ENCODE data around the gene RPH3AL.
A peak's percentile ranks its signal among the peaks of the same experiment; 100 is the strongest.

RPH3AL gene

GRCh38 chr17:259341-259976, 93.1 kb downstream of the RPH3AL start:
- no peak overlapping the region for H3K27ac ChIP-seq (ENCODE audit: poor library complexity, severe bottlenecking)
- no peaks in the 10 kb centered on the region for H3K36me3 ChIP-seq (ENCODE audit: low read depth)
- DNase-seq (ENCODE audit: low spot score) (peak; percentile 31), ATAC-seq (ENCODE audit: low read depth) (no peak)
- H3K9me3 ChIP-seq (ENCODE audit: severe bottlenecking) = no peaks in the 10 kb centered on the region
- no peak overlapping the region for H3K4me3 ChIP-seq (ENCODE audit: severe bottlenecking)
- H3K27me3 ChIP-seq (ENCODE audit: insufficient read depth, poor library complexity, severe bottlenecking) = no peaks in the 10 kb centered on the region
- no peaks in the 10 kb centered on the region for H3K4me1 ChIP-seq (ENCODE audit: insufficient read depth, poor library complexity, severe bottlenecking)
- TF ChIP-seq CTCF (IDR thresholded peaks at IDR 0.05; ENCODE audit: poor library complexity, severe bottlenecking) = no peak

- no peaks in the 10 kb centered on the region for H3K36me3 ChIP-seq (ENCODE audit: low read depth)
- H3K9me3 ChIP-seq (ENCODE audit: severe bottlenecking) = no peaks in the 10 kb centered on the region
- DNase-seq (ENCODE audit: low spot score) = peak; percentile 32
- no peak for ATAC-seq (ENCODE audit: low read depth)
- H3K27me3 ChIP-seq (ENCODE audit: insufficient read depth, poor library complexity, severe bottlenecking) = no peaks in the 10 kb centered on the region
- H3K27ac ChIP-seq (ENCODE audit: poor library complexity, severe bottlenecking) = no peak overlapping the region
- H3K4me3 ChIP-seq (ENCODE audit: severe bottlenecking) = no peak overlapping the region
- no peaks in the 10 kb centered on the region for H3K4me1 ChIP-seq (ENCODE audit: insufficient read depth, poor library complexity, severe bottlenecking)
- no peak for TF ChIP-seq CTCF (IDR thresholded peaks at IDR 0.05; ENCODE audit: poor library complexity, severe bottlenecking)
These were observed 93.7 kb downstream of the RPH3AL start for GRCh38 chr17:258906-259305.

GRCh38 chr17:258045-258734, 94.4 kb downstream of the RPH3AL start:
- DNase-seq (ENCODE audit: low spot score) (peak; percentile 19), ATAC-seq (ENCODE audit: low read depth) (no peak)
- Histone ChIP-seq H3K4me3 (ENCODE audit: severe bottlenecking) (no peak overlapping the region), H3K27me3 (ENCODE audit: insufficient read depth, poor library complexity, severe bottlenecking) (no peaks in the 10 kb centered on the region), H3K27ac (ENCODE audit: poor library complexity, severe bottlenecking) (no peak overlapping the region), H3K4me1 (ENCODE audit: insufficient read depth, poor library complexity, severe bottlenecking) (no peaks in the 10 kb centered on the region), H3K36me3 (ENCODE audit: low read depth) (no peaks in the 10 kb centered on the region), H3K9me3 (ENCODE audit: severe bottlenecking) (no peaks in the 10 kb centered on the region)
- no peak for TF ChIP-seq CTCF (IDR thresholded peaks at IDR 0.05; ENCODE audit: poor library complexity, severe bottlenecking)

GRCh38 chr17:253091-253846, 99.3 kb downstream of the RPH3AL start:
- no peak overlapping the region for H3K27ac ChIP-seq (ENCODE audit: poor library complexity, severe bottlenecking)
- H3K4me1 ChIP-seq (ENCODE audit: insufficient read depth, poor library complexity, severe bottlenecking) = no peaks in the 10 kb centered on the region
- H3K36me3 ChIP-seq (ENCODE audit: low read depth) = no peaks in the 10 kb centered on the region
- H3K27me3 ChIP-seq (ENCODE audit: insufficient read depth, poor library complexity, severe bottlenecking) = no peaks in the 10 kb centered on the region
- no peak overlapping the region for H3K4me3 ChIP-seq (ENCODE audit: severe bottlenecking)
- peak; percentile 33 for DNase-seq (ENCODE audit: low spot score)
- no peak for TF ChIP-seq CTCF (IDR thresholded peaks at IDR 0.05; ENCODE audit: poor library complexity, severe bottlenecking)
- no peak for ATAC-seq (ENCODE audit: low read depth)
- no peaks in the 10 kb centered on the region for H3K9me3 ChIP-seq (ENCODE audit: severe bottlenecking)
